Heart left ventricle (tissue), 16 donors: ENCODE results near the gene DOCK8. TPM values are rescaled to one million over a fixed set of nuclear protein-coding genes. Genes with fewer than 3 reads are reported as not detected.

ENCODE experiments used
- ATAC-seq, 4 donors: fragments of 200-7000 bp; cut with Tn5 transposase; one replicate each; pipeline ENCODE4 v1.9.1; 2020 to 2022; ENCODE audit warnings: moderate library complexity in 4 of 4, mild to moderate bottlenecking in 3 of 4, moderate number of reproducible peaks in 1 of 4
- DNase-seq, 5 donors: peaks; one replicate each; pipeline ENCODE4 v3.0.0-alpha.2; 2020
- H3K27ac ChIP-seq, 12 donors: fragments of 200-600 bp; sonication (generic) in 4 of 12; one replicate each; pipeline versions ENCODE4 v1.5.0 to v1.8.0; 2016 to 2022; ENCODE audit warnings: mild to moderate bottlenecking in 2 of 12
- H3K27me3 ChIP-seq, 9 donors: fragments of 200-600 bp; sonication (generic) in 2 of 9; one replicate each; pipeline versions ENCODE4 v1.5.1 to v1.8.0; 2016 to 2022; ENCODE audit warnings: mild to moderate bottlenecking in 3 of 9
- H3K36me3 ChIP-seq, 9 donors: fragments of 200-600 bp; sonication (generic) in 2 of 9; one replicate each; pipeline versions ENCODE4 v1.5.0 to v1.8.0; 2018 to 2022; ENCODE audit warnings: mild to moderate bottlenecking in 2 of 9
- H3K4me1 ChIP-seq, 12 donors: fragments of 200-600 bp; sonication (generic) in 4 of 12; one replicate each; pipeline versions ENCODE4 v1.5.0 to v1.8.0; 2016 to 2022; ENCODE audit warnings: mild to moderate bottlenecking in 3 of 12
- H3K4me3 ChIP-seq, 12 donors: fragments of 200-600 bp; sonication (generic) in 4 of 12; one replicate each; pipeline versions ENCODE4 v1.5.0 to v1.8.0; 2017 to 2022; ENCODE audit warnings: mild to moderate bottlenecking in 9 of 12, moderate library complexity in 4 of 12
- H3K9me3 ChIP-seq, 12 donors: fragments of 200-600 bp; sonication (generic) in 4 of 12; one replicate each; pipeline versions ENCODE4 v1.5.0 to v1.8.0; 2016 to 2022; ENCODE audit warnings: mild to moderate bottlenecking in 1 of 12
- POLR2A ChIP-seq, 2 donors: fragments of 450-650 bp; IDR thresholded peaks; one replicate each; pipeline ENCODE4 v1.6.1; 2017; ENCODE audit warnings: antibody characterized with exemption in 2 of 2, mild to moderate bottlenecking in 2 of 2, moderate library complexity in 2 of 2
- WGBS, 4 donors: extraction: QIAGEN DNeasy Blood & Tissue Kit in 2 of 4; methylation state at CpG; one replicate each; pipeline versions ENCODE4 v1.1.5 to v1.1.7; 2013 to 2018; 5-methylcytosine and 5-hydroxymethylcytosine counted together
- intact Hi-C, 10 donors: fragments of 100-400 bp; cut with DNase I; formaldehyde crosslinking; loops; one replicate each; pipeline versions ENCODE4 v1.11.1 to v1.14.2; 2022
- polyA plus RNA-seq, 2 donors: library from polyadenylated mRNA; stranded (reverse); fragments of 200-250 nt; gene quantifications; one replicate each; pipeline ENCODE4 v1.2.3, GENCODE V29; 2013
- total RNA-seq, 9 donors: library from RNA; depleted of rRNA in 2 of 9; stranded (reverse); fragments of >200 nt in 2 of 9; fragmentation: NEBNext Ultra II Directional in 3 of 9; extraction: Animal tissue kit (Norgen Biotek cat#: 25700) in 3 of 9; gene quantifications; one replicate each; pipeline versions ENCODE4 v1.1.0 to v1.2.4, GENCODE V29; 2016 to 2023
- TF ChIP-seq, protein P1 (sequence below), 12 donors: fragments of 200-600 bp; sonication (generic) in 4 of 12; IDR thresholded peaks; one replicate each; pipeline versions ENCODE4 v1.5.0 to v1.8.0; 2018 to 2022; ENCODE audit warnings: antibody characterized with exemption in 12 of 12, mild to moderate bottlenecking in 5 of 12
- donor health status: ischemic (EF 13 %, LVEDD 7.1; RV severe dilation, severe dysfunction).
- donor health status: healthy with polysubstance abuse.
- donor health status: DM: no; HTN: yes; CAD: no.
- donor health status: DM: no; HTN: no; CAD: no.
- donor health status: ischemic (EF 25% LVEDD 6.9; RV normal size, moderate dysfunction).
- donor health status: ischemic (EF 25% LVEDD 5.7; RV mildly dilated, moderate dysfunction).
- donor health status: healthy.
- donor health status: DM: yes; HTN: yes; CAD: no.
- donor health status: ischemic (EF 35%, LVEDD 5.7; RV mildly dilated, moderate dysfunction).
- donor health status: nonischemic (EF 11% LVEDD 7.7; RV severe dilation, severe dysfunction).
- donor health status: DM: yes; HTN: yes; CAD: no.
- donor health status: PGD.
- donor health status: ischemic (EF 29% LVEDD 5.4; RV normal size, mild dysfunction).
- donor health status: nonischemic (EF 23%, LVEDD 6.1; RV moderate dilation, normal function).

DOCK8 gene
- total and polyA plus RNA-seq, 11 donors: 1.2 to 36.1 (median 2.4) TPM

DNA sequence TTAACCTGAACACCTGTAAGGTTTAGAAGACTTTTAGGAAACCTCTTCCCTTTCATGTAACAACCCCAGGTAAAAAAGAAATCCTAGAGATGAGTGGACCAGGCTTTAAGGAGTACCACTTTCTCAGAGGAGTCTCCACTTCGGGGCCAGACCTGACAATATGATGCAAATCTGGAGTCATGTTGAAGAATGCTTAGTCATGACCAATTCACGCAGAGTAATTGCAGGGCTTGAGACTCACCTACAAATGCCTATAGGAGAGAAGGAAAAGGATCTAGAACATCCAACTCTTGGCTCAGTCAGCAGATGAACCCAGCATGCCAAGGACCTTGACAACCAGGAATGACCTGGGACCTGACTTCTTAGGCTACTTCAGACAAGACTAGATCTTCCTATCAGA lies 235.4 kb downstream of the DOCK8 start:
- WGBS, 4 donors: 47 to 73% (median 57%) methylated on average over 2 of the region's 2 CpGs
- Histone ChIP-seq H3K27me3 (no peaks in the 10 kb centered on the region), H3K4me1 (peaks cover 0 to 13% (median 0%) of the 10 kb centered on the region in 12 donors), H3K9me3 (no peaks in the 10 kb centered on the region), H3K27ac (no peak overlapping the region), H3K4me3 (no peak overlapping the region), H3K36me3 (peaks cover 0 to 94% (median 0%) of the 10 kb centered on the region in 9 donors)
- no peak for TF ChIP-seq POLR2A (IDR thresholded peaks at IDR 0.05)
- TF ChIP-seq, protein P1, sequence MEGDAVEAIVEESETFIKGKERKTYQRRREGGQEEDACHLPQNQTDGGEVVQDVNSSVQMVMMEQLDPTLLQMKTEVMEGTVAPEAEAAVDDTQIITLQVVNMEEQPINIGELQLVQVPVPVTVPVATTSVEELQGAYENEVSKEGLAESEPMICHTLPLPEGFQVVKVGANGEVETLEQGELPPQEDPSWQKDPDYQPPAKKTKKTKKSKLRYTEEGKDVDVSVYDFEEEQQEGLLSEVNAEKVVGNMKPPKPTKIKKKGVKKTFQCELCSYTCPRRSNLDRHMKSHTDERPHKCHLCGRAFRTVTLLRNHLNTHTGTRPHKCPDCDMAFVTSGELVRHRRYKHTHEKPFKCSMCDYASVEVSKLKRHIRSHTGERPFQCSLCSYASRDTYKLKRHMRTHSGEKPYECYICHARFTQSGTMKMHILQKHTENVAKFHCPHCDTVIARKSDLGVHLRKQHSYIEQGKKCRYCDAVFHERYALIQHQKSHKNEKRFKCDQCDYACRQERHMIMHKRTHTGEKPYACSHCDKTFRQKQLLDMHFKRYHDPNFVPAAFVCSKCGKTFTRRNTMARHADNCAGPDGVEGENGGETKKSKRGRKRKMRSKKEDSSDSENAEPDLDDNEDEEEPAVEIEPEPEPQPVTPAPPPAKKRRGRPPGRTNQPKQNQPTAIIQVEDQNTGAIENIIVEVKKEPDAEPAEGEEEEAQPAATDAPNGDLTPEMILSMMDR (IDR thresholded peaks at IDR 0.05): no peak
- intact Hi-C loops: no loop called here
- DNase-seq (no peak), ATAC-seq (no peak)

DNA sequence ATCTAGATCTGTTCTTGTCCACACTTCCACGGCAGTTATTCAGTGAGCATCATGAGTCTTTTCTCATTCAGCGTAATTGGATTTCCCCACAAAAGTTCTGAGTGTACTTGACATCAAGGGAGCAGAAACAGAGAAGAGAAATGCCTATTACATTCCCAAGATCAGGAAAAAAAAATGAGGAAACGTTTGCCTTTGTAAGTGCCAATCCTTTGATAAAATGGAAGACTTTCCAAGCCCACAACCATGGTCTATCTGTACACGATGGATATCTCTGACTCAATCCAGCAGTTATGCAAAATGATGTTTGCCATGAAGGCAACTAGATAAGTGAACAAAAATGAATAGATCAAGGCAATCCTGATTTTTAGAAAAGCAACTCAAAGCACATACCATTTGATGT lies 235.9 kb downstream of the DOCK8 start:
- Histone ChIP-seq H3K27ac (no peak overlapping the region), H3K4me3 (no peak overlapping the region), H3K36me3 (peaks cover 0 to 94% (median 0%) of the 10 kb centered on the region in 9 donors), H3K9me3 (no peaks in the 10 kb centered on the region), H3K4me1 (peaks cover 0 to 13% (median 0%) of the 10 kb centered on the region in 12 donors), H3K27me3 (no peaks in the 10 kb centered on the region)
- no peak for ATAC-seq
- no peak for TF ChIP-seq POLR2A (IDR thresholded peaks at IDR 0.05)
- TF ChIP-seq, protein P1 (IDR thresholded peaks at IDR 0.05): no peak
- WGBS, 4 donors: 77 to 83% (median 79%) methylated on average over 4 of the region's 4 CpGs
- intact Hi-C loops: no loop called here
- no peak for DNase-seq

DNA sequence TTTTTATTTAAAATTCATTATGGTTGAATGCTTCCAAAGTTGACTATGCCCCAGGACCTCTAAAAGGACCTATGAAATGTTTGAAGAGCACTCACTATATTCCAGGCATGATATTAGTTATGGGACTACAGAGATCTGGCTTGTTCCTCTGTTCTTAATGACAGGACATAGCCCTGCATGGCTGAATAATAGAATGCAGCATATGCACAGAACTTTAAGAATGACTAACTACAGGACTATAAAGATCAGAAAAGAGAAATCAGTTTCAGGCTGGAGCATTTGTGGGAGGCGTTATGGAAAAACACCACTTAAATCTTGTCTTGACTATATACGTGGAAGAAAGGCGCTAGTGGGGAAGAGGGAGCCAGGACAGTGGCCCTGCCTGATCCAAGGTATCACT lies 239.2 kb downstream of the DOCK8 start:
- Histone ChIP-seq H3K4me3 (no peak overlapping the region), H3K27me3 (no peaks in the 10 kb centered on the region), H3K36me3 (peaks cover 0 to 86% (median 0%) of the 10 kb centered on the region in 9 donors), H3K27ac (no peak overlapping the region), H3K9me3 (no peaks in the 10 kb centered on the region), H3K4me1 (peaks cover 0 to 15% (median 0%) of the 10 kb centered on the region in 12 donors)
- TF ChIP-seq, protein P1 (IDR thresholded peaks at IDR 0.05): no peak
- TF ChIP-seq POLR2A (IDR thresholded peaks at IDR 0.05): no peak
- intact Hi-C loops: no loop called here
- no peak for DNase-seq
- 84 to 93% (median 87%) methylated on average over 3 of the region's 3 CpGs for WGBS, 4 donors
- ATAC-seq: no peak

DNA sequence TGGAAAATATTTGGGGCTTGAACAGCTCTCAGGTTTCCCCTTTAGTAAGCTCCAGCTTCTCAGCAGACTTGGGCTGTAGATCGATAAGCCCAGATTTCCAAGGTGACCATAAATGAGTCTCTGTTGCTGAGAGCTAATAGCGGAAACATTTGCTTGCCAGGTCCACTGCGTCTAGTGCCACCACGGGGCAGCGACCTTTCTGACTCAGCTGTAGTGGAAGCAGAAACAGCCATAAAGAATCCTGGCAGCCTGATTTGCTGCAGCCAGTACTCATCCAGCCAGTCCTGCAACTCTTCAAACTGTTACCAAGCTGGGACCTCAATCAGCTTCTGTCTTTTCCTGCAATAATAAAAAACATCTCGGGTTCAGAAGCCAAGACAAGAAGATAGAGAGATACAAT lies 241.7 kb downstream of the DOCK8 start:
- ATAC-seq: peak; percentile 92 to 95 (median 93)
- Histone ChIP-seq H3K4me3 (peak overlapping the region in 1 of 12 donors; percentile 18), H3K9me3 (no peaks in the 10 kb centered on the region), H3K27me3 (no peaks in the 10 kb centered on the region), H3K4me1 (peaks cover 0 to 23% (median 0%) of the 10 kb centered on the region in 12 donors), H3K27ac (peak overlapping the region in 11 of 12 donors; percentile 27 to 75 (median 63)), H3K36me3 (peaks cover 0 to 68% (median 0%) of the 10 kb centered on the region in 9 donors)
- intact Hi-C loops: no loop called here
- DNase-seq: peak in 4 of 5 donors; percentile 45 to 78 (median 62)
- no peak for TF ChIP-seq POLR2A (IDR thresholded peaks at IDR 0.05)
- TF ChIP-seq, protein P1 (IDR thresholded peaks at IDR 0.05): no peak
- 41 to 51% (median 48%) methylated on average over 6 of the region's 6 CpGs for WGBS, 4 donors
